Endothelial cell of hepatic sinusoid (primary cell): ENCODE measurements around the gene DOCK10.

ENCODE experiments used
- in situ Hi-C: cut with HindIII; loops from 2 replicates; pipeline ENCODE4 v1.10.0; 2017; ENCODE audit warnings: low sequenced_read_pairs

The DOCK10 gene

GRCh38 chr2:224885836-224886547, 156.3 kb downstream of the DOCK10 start:
- in situ Hi-C loops, result no loop called here

DNA sequence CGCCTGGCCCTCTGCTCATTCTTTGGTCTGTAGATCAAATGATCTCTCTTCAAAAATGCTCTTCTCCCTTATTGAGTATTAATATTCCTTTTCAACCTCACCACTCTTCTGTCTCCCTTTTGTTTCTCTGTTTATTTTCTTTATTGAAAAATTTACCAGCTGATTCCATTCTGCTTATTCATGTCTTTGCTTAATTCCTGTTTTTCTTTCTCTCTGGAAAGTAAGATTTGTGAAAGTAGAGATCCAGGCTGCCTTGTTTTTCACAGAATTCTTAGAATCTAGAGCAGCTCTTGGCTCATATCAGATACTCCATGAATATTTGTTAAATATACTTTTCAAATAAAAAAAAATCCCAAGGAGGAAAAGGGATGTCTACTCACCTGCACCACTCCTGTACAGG, 157.0 kb downstream of the DOCK10 start:
- in situ Hi-C loops, result no loop called here

DNA sequence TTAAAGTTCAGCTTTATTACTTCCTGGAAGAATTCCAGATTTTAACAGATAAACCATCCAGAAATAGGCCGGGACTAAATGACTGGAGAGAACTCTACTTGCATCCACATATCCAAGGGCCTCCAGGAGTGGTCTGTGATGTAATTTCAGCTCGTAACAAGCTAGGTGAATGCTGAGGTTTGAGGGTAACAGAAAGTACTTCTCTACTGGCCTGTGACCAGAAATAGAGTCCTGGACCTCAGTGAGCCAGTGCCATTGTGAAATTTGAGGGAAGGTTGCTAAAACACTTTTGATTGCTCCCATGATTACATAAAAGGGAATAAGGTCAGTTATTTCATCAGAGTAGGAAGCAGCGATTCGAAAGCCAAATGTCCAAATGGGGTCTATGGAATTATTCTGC, 158.1 kb downstream of the DOCK10 start:
- in situ Hi-C loops, result loop anchor here (5.0 kb wide), 1 partner anchor 38 kb away; no protein-coding TSS in a partner anchor

GRCh38 chr2:224883700-224884099, 158.6 kb downstream of the DOCK10 start:
- in situ Hi-C loops, result loop anchor here (5.0 kb wide), 1 partner anchor 39 kb away; no protein-coding TSS in a partner anchor

GRCh38 chr2:224883172-224883516, 159.1 kb downstream of the DOCK10 start:
- in situ Hi-C loops, result loop anchor here (5.0 kb wide), 1 partner anchor 39 kb away; no protein-coding TSS in a partner anchor

DNA sequence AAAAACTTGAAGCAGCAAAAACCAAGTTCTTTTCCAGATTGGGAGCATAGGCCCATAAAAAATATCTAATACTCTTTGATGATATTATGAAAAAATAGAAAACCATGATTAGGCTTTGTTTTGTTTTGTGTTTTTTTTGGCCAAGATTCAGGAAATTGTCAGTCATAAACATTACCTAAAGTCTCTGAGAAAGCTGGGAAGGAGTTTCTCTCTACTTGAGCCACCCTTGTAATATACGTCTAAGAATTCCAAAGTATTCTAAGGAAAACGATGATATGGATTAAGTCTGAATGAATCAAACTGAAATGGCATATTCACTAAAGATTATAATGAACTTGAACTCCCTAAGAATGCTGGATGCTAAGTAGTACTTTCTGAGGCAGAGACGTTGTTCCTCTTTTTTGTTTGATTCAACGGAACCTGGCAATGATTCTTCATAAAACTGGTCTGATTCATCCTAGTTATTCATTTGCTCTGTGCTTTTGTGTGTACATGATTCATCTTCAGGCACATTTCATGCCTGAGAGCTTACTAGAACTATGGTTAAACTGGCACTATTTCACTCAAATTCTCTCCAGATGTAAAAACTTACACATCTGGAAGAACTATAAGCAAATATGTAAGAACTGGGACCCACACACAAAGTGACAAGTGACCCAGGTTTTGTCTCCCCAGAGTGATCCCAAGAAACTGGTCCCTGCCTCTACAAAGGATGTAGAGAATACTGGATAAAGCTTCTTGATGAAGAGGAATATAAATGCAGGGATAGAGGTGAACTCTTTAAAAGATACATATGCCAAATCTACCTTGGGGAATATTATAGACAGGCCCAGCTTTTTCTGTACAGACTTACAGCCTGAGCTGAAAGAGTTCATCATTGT, 159.7 kb downstream of the DOCK10 start:
- in situ Hi-C loops, result loop anchor here (5.0 kb wide), 1 partner anchor 40 kb away; no protein-coding TSS in a partner anchor

- in situ Hi-C loops, result loop anchor here (5.0 kb wide), 1 partner anchor 40 kb away; no protein-coding TSS in a partner anchor
Measured at GRCh38 chr2:224881846-224882245, 160.4 kb downstream of the DOCK10 start.

DNA sequence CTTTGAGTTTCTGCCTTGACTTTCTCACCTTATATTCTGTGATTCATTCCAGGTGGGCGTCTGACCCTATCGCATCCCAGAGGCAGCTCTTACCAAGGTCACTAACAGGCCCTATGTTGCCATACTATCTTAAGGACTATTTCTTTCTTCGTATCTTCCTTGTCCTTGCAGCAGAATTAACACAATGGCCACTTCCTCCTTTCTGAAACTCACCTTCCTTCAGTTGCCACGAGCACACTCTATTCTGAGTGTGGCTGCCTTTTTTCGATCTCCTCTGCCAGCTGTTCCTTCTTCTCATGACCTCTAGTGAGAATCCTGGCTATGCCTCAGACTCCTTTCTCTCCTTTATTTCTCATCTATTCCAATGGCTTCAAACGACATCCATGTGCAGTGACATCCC, 165.7 kb downstream of the DOCK10 start:
- in situ Hi-C loops, result no loop called here

DNA sequence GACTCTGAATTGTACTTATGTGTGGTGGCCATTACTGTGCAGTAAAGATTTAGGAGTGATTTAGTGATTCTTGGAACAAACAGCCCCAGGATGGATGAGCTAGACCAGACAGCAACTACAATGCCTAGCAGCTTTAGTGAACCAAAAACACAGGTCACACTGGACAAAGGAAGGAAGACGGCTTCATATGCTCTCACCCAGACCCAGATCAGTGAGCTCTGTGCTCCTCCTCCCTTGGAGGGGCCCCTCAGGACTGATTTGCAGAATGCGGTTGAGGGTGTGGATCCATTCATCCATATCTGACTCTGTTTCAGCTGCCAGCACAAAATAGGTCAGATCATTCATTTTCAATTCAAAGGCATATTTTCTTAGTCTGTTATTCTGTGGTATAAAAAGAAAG, 166.4 kb downstream of the DOCK10 start:
- in situ Hi-C loops, result no loop called here

GRCh38 chr2:224875153-224875552, 167.1 kb downstream of the DOCK10 start:
- in situ Hi-C loops, result no loop called here

DNA sequence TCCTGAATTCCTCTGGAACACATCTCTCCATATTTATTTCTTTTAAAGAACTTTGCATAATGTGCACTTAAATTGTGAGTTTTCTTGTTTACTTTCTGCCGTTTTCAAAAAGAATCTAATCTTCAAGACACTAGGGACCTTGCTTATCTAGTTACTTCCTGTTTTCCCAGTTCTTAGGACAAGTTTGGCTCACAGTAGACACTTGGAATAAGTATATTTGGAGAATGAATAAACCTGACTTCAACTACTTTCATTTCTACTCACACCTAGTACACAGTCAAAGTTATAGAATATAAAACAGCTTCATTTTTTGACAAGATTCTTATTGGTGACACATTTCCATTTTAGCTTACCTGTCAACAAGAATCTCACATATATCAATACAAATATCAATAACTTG, 170.5 kb downstream of the DOCK10 start:
- in situ Hi-C loops, result no loop called here

DNA sequence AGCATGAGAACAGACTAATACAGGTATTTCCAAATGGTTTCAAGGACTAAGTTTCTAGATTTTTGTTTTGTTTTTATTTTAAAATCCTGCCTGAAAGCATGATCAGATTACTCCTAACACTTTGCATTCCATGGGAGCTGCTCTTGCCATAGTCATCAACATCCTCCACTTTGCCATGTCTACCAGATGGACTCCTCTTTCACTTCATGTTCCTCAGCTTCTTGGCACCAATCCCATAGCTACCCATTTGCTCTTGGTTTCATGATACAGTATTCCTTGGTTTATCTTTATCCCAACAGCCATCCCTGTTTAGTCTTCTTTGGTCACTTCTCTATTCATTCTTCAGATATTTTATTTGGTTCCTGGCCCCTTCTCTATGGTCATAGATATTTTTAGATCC, 171.9 kb downstream of the DOCK10 start:
- in situ Hi-C loops, result no loop called here

DNA sequence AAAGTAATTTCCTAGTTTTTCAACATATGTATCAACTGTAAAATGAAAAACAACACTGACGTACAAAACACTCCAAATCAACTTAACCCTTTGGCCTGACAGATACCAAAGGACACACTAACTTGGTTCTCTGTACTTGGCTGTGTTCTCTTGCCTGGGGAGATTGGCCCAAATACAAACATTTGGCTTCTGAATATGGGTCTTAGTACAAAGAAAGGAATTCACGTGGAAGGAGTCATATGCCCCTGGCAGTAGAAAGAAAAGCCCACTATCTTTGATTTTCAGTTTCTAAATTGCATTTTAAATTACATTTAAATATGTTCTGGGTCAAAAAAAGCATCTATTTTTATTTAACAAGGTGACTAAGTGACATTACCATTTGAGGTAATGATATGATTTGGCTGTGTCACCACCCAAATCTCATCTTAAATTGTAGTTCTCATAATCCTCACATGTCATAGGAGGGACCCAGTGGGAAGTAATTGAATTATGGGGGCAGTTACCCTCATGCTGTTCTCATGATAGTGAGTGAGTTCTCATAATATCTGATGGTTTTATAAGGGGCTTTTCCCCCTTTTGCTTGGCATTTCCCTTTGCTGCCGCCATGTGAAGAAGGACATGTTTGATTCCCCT, 172.6 kb downstream of the DOCK10 start:
- in situ Hi-C loops, result no loop called here

GRCh38 chr2:224865016-224865415, 177.3 kb downstream of the DOCK10 start:
- in situ Hi-C loops, result no loop called here

GRCh38 chr2:224861266-224861665, 181.0 kb downstream of the DOCK10 start:
- in situ Hi-C loops, result loop anchor here (5.0 kb wide), 1 partner anchor 64 kb away; no protein-coding TSS in a partner anchor

GRCh38 chr2:224860786-224861185, 181.5 kb downstream of the DOCK10 start:
- in situ Hi-C loops, result loop anchor here (5.0 kb wide), 1 partner anchor 63 kb away; no protein-coding TSS in a partner anchor

GRCh38 chr2:224851811-224852210, 190.5 kb downstream of the DOCK10 start:
- in situ Hi-C loops, result no loop called here

DNA sequence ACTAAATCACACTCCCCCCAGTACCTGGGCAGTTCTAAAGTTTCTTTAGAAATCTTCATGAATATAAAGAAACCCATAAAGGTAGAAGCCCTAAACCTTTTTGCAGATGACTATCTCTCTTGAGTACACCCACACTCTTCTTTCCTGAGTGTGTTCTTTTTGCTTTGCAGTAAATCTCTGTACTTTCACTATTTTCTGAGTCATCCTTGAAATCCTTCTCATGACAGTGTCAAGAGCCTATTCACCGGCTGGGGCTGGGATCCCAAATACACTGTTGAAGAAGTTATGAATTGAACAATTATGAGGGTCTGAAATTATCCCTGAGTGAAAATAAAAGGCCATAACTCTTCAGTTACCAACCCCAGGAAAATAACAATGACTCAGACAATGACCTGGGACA, 192.2 kb downstream of the DOCK10 start:
- in situ Hi-C loops, result no loop called here

GRCh38 chr2:224849264-224849663, 193.0 kb downstream of the DOCK10 start:
- in situ Hi-C loops, result no loop called here

DNA sequence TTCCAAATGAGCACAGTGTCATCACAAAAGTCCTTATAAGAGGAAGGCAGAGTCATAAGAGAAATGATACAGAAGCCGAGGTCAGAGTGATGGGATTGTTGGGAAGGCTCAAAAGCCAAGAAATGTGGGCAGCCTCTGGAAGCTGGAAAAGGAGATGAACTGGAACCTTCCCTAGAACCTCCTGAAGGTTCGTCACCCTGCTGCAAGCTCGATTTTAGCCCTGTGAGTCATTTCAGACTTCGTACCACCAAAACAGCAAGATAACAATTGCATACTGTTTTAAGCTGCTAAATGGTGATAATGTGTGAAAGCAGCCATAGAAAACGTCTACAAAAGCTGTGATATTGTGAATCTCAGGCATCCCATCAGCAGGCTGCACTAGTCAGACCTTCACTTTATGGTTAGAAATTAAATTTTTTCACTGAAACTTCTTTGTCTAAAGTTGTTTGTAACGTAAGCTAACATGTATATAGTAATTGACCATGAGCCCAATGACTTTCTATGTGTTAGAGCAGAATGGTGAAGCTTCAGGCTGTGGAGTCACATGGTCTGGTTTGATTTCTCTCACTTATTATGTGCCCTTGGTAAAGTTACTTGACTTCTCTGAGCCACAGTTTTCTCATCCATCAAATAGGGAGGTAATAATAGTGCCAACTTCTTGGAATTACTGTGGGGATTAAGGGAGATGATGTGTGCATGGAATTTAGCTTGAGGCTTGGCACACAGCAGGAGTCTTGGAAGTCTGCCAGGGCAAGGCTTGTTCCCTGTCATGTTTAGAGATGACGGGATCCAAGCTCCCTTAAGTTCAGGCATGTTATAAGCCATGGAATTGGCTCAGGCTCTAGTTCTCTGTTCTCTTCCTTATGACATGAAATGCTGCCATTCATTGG, 194.1 kb downstream of the DOCK10 start:
- in situ Hi-C loops, result no loop called here
